ENCODE measurements around the gene CTNNB1.
A peak's percentile ranks its signal among the peaks of the same experiment; 100 is the strongest.

Gene CTNNB1

DNA sequence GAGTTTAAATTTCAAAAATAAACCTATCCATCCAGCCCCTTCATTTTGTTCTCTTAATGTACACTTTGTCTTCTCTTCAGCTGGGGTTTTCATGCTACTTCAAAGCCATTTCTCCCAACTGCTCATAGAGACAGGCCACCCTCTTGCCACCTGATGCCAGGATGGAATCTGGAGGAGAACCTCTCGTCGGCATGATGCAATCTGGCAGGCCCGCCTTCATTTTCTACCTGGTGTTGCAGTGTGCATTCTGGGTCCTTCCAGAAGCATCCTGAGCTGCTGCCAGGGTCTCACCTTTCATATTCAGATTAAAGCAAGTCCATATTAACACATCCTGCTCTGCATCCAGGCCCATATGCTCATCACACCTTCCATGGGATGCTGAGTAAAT is 60.8 kb downstream of the CTNNB1 start:
- H4K8ac ChIP-seq (ENCODE audit: low read depth, low read length) = no peak overlapping the region
- no peaks in the 10 kb centered on the region for H3K36me3 ChIP-seq (ENCODE audit: control insufficient read depth, insufficient read depth, low read length)
- H3K4ac ChIP-seq (ENCODE audit: low read depth, low read length) = no peak overlapping the region
- no peak overlapping the region for H4K5ac ChIP-seq (ENCODE audit: low read length)
- no peak overlapping the region for H2BK5ac ChIP-seq (ENCODE audit: low read length)
- no peak overlapping the region for H3K4me3 ChIP-seq (ENCODE audit: low read length)
- H3K9ac ChIP-seq (ENCODE audit: low read length) = no peak overlapping the region
- no peaks in the 10 kb centered on the region for H3K79me2 ChIP-seq (ENCODE audit: control insufficient read depth, insufficient read depth, low read length)
- no peaks in the 10 kb centered on the region for H3K4me1 ChIP-seq (ENCODE audit: control insufficient read depth, low read depth, low read length)
- no peak overlapping the region for H3K23ac ChIP-seq (ENCODE audit: low read length)
- H3K18ac ChIP-seq (ENCODE audit: low read length) = no peak overlapping the region
- H3K56ac ChIP-seq (ENCODE audit: low read length) = no peak overlapping the region
- no peak overlapping the region for H2AK5ac ChIP-seq (ENCODE audit: low read length)
- no peak overlapping the region for H3K27ac ChIP-seq (ENCODE audit: low read depth, low read length)
- WGBS (ENCODE audit: extremely low coverage, insufficient coverage, low lambda C conversion rate) = no CpG with 5 or more reads among the region's 3 CpGs
- no peak overlapping the region for H3K4me2 ChIP-seq (ENCODE audit: low read length)
- no peaks in the 10 kb centered on the region for H3K79me1 ChIP-seq (ENCODE audit: low read length)
- no peak overlapping the region for H2BK120ac ChIP-seq (ENCODE audit: low read depth, low read length)
- H2BK15ac ChIP-seq (replicated peaks; ENCODE audit: low read depth) = no peak overlapping the region
- no peaks in the 10 kb centered on the region for H3K27me3 ChIP-seq (ENCODE audit: insufficient read depth, low read length, poor library complexity)
- no peak for DNase-seq

DNA sequence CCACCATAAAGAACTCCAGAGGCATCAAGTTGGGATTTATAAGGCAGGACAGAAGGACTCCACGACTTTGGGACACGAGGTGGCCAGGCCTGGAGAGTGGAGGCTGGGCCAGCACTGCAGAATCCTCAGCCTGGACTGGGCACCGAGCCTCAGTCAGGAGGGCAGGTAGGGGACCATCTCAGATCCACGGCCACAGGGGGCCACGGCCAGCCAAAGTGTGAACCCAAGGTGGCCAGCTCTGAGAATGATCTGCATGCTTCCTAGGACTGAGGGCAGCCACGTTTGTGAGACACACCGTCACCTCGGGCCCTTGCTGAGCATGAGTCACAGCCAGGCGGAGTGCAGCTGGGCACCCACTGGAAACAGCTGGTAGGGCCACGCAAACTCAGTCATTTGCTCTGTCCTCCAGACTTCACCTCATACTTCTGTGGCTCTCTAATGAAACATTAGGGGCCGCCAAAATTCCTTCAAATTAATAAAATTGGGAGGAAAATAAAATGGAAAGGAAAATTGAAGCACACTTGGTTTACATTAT is 65.8 kb downstream of the CTNNB1 start:
- H2BK5ac ChIP-seq (ENCODE audit: low read length) = no peak overlapping the region
- H3K23ac ChIP-seq (ENCODE audit: low read length) = no peak overlapping the region
- H3K27ac ChIP-seq (ENCODE audit: low read depth, low read length) = no peak overlapping the region
- H2BK120ac ChIP-seq (ENCODE audit: low read depth, low read length) = no peak overlapping the region
- no peaks in the 10 kb centered on the region for H3K79me1 ChIP-seq (ENCODE audit: low read length)
- H3K36me3 ChIP-seq (ENCODE audit: control insufficient read depth, insufficient read depth, low read length) = no peaks in the 10 kb centered on the region
- H2AK5ac ChIP-seq (ENCODE audit: low read length) = no peak overlapping the region
- no peak overlapping the region for H3K18ac ChIP-seq (ENCODE audit: low read length)
- H2BK15ac ChIP-seq (replicated peaks; ENCODE audit: low read depth) = no peak overlapping the region
- no peaks in the 10 kb centered on the region for H3K79me2 ChIP-seq (ENCODE audit: control insufficient read depth, insufficient read depth, low read length)
- DNase-seq = no peak
- no peak overlapping the region for H4K5ac ChIP-seq (ENCODE audit: low read length)
- no peak overlapping the region for H3K4me3 ChIP-seq (ENCODE audit: low read length)
- H3K4me1 ChIP-seq (ENCODE audit: control insufficient read depth, low read depth, low read length) = no peaks in the 10 kb centered on the region
- WGBS (ENCODE audit: extremely low coverage, insufficient coverage, low lambda C conversion rate) = no CpG with 5 or more reads among the region's 11 CpGs
- no peaks in the 10 kb centered on the region for H3K27me3 ChIP-seq (ENCODE audit: insufficient read depth, low read length, poor library complexity)
- no peak overlapping the region for H3K56ac ChIP-seq (ENCODE audit: low read length)
- no peak overlapping the region for H4K8ac ChIP-seq (ENCODE audit: low read depth, low read length)
- no peak overlapping the region for H3K4me2 ChIP-seq (ENCODE audit: low read length)
- H3K9ac ChIP-seq (ENCODE audit: low read length) = no peak overlapping the region
- no peak overlapping the region for H3K4ac ChIP-seq (ENCODE audit: low read depth, low read length)

DNA sequence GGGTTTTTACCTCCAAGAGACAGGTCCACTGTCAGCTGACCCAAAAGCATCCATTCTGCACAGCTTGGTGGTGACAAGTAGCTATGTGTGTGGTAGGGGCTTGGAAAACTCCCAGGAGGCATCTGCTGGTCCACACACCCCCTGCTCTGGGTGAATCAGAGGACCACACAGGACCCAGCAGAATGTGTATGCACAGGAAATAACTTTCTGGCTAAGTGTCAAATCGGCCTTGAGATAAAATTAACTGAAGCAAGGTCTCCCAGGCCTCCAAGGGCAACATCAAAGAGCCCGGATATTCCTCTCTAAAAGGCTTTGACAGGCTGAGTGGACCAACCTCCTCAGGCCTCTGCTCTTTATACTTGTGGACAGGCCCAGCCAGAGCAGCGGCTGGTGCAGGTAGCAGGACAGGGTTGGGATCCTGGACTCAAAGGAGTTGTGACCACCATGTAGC is 66.5 kb downstream of the CTNNB1 start:
- no peaks in the 10 kb centered on the region for H3K27me3 ChIP-seq (ENCODE audit: insufficient read depth, low read length, poor library complexity)
- no peak overlapping the region for H4K5ac ChIP-seq (ENCODE audit: low read length)
- no peak for DNase-seq
- no peak overlapping the region for H4K8ac ChIP-seq (ENCODE audit: low read depth, low read length)
- no peak overlapping the region for H3K23ac ChIP-seq (ENCODE audit: low read length)
- H3K56ac ChIP-seq (ENCODE audit: low read length) = no peak overlapping the region
- H3K18ac ChIP-seq (ENCODE audit: low read length) = no peak overlapping the region
- no peak overlapping the region for H3K4ac ChIP-seq (ENCODE audit: low read depth, low read length)
- no peak overlapping the region for H2BK15ac ChIP-seq (replicated peaks; ENCODE audit: low read depth)
- H3K4me1 ChIP-seq (ENCODE audit: control insufficient read depth, low read depth, low read length) = no peaks in the 10 kb centered on the region
- WGBS (ENCODE audit: extremely low coverage, insufficient coverage, low lambda C conversion rate) = no CpG with 5 or more reads among the region's 3 CpGs
- H2BK120ac ChIP-seq (ENCODE audit: low read depth, low read length) = no peak overlapping the region
- no peaks in the 10 kb centered on the region for H3K79me2 ChIP-seq (ENCODE audit: control insufficient read depth, insufficient read depth, low read length)
- H3K79me1 ChIP-seq (ENCODE audit: low read length) = no peaks in the 10 kb centered on the region
- no peak overlapping the region for H2AK5ac ChIP-seq (ENCODE audit: low read length)
- H3K4me2 ChIP-seq (ENCODE audit: low read length) = no peak overlapping the region
- no peak overlapping the region for H3K4me3 ChIP-seq (ENCODE audit: low read length)
- no peak overlapping the region for H3K9ac ChIP-seq (ENCODE audit: low read length)
- H2BK5ac ChIP-seq (ENCODE audit: low read length) = no peak overlapping the region
- no peaks in the 10 kb centered on the region for H3K36me3 ChIP-seq (ENCODE audit: control insufficient read depth, insufficient read depth, low read length)
- no peak overlapping the region for H3K27ac ChIP-seq (ENCODE audit: low read depth, low read length)

DNA sequence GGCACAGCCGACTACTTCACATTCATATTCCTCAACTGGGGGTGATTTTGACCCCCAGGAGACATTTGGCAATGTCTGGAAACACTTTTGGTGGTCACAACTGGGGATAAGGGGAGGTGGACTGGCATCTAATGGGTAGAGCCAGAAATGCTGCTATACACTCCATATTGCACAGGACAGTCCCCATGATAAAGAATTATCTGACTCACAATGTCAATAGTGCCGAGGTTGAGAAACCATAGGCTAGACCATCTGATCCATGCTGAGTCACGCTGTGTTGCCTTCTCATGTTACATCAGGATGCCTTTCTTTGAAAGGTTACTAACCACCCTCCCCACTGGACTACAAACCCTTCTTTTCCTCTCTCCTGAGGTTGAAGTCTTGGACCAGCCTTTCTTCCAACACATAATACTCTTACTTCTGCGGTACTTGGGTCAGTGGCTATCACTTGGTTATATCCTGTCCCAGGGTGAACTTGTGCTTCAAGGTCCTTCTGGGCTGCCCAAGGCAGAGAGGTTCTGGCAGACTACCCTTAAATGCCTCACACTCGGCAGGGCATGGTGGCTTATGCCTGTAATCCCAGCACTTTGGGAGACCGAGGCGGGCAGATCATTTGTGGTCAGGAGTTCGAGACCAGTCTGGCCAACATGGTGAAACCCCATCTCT is 68.8 kb downstream of the CTNNB1 start:
- Histone ChIP-seq H3K27ac (ENCODE audit: low read depth, low read length) (no peak overlapping the region), H3K4me3 (ENCODE audit: low read length) (no peak overlapping the region), H2BK5ac (ENCODE audit: low read length) (no peak overlapping the region), H3K18ac (ENCODE audit: low read length) (no peak overlapping the region), H3K4me2 (ENCODE audit: low read length) (no peak overlapping the region), H3K23ac (ENCODE audit: low read length) (no peak overlapping the region), H2AK5ac (ENCODE audit: low read length) (no peak overlapping the region), H2BK15ac (replicated peaks; ENCODE audit: low read depth) (no peak overlapping the region), H3K56ac (ENCODE audit: low read length) (no peak overlapping the region), H4K8ac (ENCODE audit: low read depth, low read length) (no peak overlapping the region), H3K4ac (ENCODE audit: low read depth, low read length) (no peak overlapping the region), H3K27me3 (ENCODE audit: insufficient read depth, low read length, poor library complexity) (no peaks in the 10 kb centered on the region), H3K79me1 (ENCODE audit: low read length) (no peaks in the 10 kb centered on the region), H4K5ac (ENCODE audit: low read length) (no peak overlapping the region), H3K9ac (ENCODE audit: low read length) (no peak overlapping the region), H2BK120ac (ENCODE audit: low read depth, low read length) (no peak overlapping the region), H3K4me1 (ENCODE audit: control insufficient read depth, low read depth, low read length) (no peaks in the 10 kb centered on the region), H3K36me3 (ENCODE audit: control insufficient read depth, insufficient read depth, low read length) (no peaks in the 10 kb centered on the region), H3K79me2 (ENCODE audit: control insufficient read depth, insufficient read depth, low read length) (no peaks in the 10 kb centered on the region)
- DNase-seq = peak; percentile 33
- no CpG with 5 or more reads among the region's 8 CpGs for WGBS (ENCODE audit: extremely low coverage, insufficient coverage, low lambda C conversion rate)

DNA sequence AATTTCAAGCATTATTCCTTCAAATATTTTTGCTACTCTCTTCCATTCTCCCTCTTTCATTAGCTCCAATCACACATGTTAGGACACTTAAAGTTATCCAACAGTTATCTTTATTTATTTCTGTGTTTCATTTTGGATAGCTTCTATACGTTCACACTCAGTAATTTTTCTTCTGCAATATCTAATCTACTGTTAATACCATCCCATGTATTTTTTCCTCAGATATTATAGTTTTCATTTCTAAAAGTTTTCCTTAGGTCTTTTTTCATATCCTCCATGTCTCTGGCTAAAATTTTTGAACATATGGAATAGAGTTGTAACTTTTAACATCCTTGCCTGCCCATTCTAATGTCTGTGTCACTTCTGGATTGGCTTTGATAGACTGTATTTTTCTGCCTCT is 73.4 kb downstream of the CTNNB1 start:
- Histone ChIP-seq H3K36me3 (ENCODE audit: control insufficient read depth, insufficient read depth, low read length) (no peaks in the 10 kb centered on the region), H3K79me2 (ENCODE audit: control insufficient read depth, insufficient read depth, low read length) (no peaks in the 10 kb centered on the region), H3K4me3 (ENCODE audit: low read length) (no peak overlapping the region), H4K8ac (ENCODE audit: low read depth, low read length) (no peak overlapping the region), H2AK5ac (ENCODE audit: low read length) (no peak overlapping the region), H3K4me1 (ENCODE audit: control insufficient read depth, low read depth, low read length) (no peaks in the 10 kb centered on the region), H3K23ac (ENCODE audit: low read length) (no peak overlapping the region), H3K4me2 (ENCODE audit: low read length) (no peak overlapping the region), H3K27ac (ENCODE audit: low read depth, low read length) (no peak overlapping the region), H2BK120ac (ENCODE audit: low read depth, low read length) (no peak overlapping the region), H3K56ac (ENCODE audit: low read length) (no peak overlapping the region), H4K5ac (ENCODE audit: low read length) (no peak overlapping the region), H3K27me3 (ENCODE audit: insufficient read depth, low read length, poor library complexity) (no peaks in the 10 kb centered on the region), H3K79me1 (ENCODE audit: low read length) (no peaks in the 10 kb centered on the region), H2BK5ac (ENCODE audit: low read length) (no peak overlapping the region), H2BK15ac (replicated peaks; ENCODE audit: low read depth) (no peak overlapping the region), H3K18ac (ENCODE audit: low read length) (no peak overlapping the region), H3K9ac (ENCODE audit: low read length) (no peak overlapping the region), H3K4ac (ENCODE audit: low read depth, low read length) (no peak overlapping the region)
- no peak for DNase-seq
- WGBS (ENCODE audit: extremely low coverage, insufficient coverage, low lambda C conversion rate) = no CpG with 5 or more reads among the region's 1 CpG
